ENCODE data around the gene PTPN3.

- TF ChIP-seq POLR2A (IDR thresholded peaks at IDR 0.05) (no peak), CTCF (IDR thresholded peaks at IDR 0.05) (no peak), POLR2AphosphoS5 (IDR thresholded peaks at IDR 0.05) (no peak)
Measured at GRCh38 chr9:109419531-109419930, 78.6 kb downstream of the PTPN3 start.
